ENCODE measurements around the gene SHB. TPM values are rescaled to one million over a fixed set of nuclear protein-coding genes. Genes with fewer than 3 reads are reported as not detected.
A peak's percentile ranks its signal among the peaks of the same experiment; 100 is the strongest.

SHB gene
- total and polyA plus RNA-seq, 2 experiments from 2014 or later, result 28.2 to 46.9 TPM

DNA sequence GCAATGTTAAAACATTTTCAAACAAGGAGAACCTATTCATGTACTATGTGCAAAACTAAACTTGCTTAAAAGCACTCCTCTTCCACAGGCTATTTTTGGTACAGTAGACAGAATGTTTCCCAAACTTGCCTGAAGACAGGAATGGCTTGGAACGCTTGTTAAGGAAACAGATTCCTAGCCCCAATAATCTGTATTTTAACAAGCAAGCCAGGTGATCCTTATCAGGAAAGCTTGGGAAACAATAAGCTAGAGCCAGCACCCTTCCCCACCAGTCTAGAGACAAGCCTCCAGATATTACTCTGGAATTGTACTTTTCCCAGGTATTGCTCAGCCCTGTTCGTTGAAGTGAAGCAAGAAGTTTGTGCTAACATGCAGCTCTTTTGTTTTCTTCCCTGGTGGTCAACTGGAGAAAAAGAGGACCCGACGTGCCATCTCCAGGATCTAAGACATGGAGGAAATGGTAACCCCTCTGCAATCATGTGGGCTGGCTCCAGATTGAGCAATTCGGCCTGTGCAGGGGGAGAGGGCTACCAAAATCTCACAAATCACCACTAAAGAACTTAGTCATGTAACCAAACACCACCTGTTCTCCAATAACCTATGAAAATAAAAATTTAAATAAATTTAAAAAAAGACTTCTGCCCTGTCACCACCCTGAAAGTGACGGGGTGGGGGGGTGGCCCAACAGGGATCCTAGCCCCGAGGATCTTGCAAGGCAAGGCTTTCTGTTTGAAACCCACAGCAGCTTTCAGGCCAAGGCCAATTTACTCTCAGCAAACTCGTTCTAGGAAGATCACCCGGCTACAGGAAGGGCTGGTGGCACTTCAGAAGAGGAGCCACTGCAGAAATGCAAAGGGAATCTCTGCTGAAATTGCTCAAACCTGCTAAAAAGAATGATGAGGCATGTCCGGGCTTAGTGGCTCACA lies 48.6 kb downstream of the SHB start:
- Histone ChIP-seq H3K27me3 (no peaks in the 10 kb centered on the region), H3K4me1 (ENCODE audit: low read depth) (peaks cover 71% of the 10 kb centered on the region), H3K9me3 (ENCODE audit: low read depth) (no peaks in the 10 kb centered on the region), H3K4me3 (no peak overlapping the region), H3K36me3 (no peaks in the 10 kb centered on the region), H3K27ac (peak overlapping the region; percentile 81)
- DNase-seq (ENCODE audit: low read depth in 1 of 2, low spot score in 1 of 2), result peak in 1 of 2 donors; percentile 38
- TF ChIP-seq, protein P1, sequence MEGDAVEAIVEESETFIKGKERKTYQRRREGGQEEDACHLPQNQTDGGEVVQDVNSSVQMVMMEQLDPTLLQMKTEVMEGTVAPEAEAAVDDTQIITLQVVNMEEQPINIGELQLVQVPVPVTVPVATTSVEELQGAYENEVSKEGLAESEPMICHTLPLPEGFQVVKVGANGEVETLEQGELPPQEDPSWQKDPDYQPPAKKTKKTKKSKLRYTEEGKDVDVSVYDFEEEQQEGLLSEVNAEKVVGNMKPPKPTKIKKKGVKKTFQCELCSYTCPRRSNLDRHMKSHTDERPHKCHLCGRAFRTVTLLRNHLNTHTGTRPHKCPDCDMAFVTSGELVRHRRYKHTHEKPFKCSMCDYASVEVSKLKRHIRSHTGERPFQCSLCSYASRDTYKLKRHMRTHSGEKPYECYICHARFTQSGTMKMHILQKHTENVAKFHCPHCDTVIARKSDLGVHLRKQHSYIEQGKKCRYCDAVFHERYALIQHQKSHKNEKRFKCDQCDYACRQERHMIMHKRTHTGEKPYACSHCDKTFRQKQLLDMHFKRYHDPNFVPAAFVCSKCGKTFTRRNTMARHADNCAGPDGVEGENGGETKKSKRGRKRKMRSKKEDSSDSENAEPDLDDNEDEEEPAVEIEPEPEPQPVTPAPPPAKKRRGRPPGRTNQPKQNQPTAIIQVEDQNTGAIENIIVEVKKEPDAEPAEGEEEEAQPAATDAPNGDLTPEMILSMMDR (IDR thresholded peaks at IDR 0.05; ENCODE audit: low read depth, low read length), result no peak

DNA sequence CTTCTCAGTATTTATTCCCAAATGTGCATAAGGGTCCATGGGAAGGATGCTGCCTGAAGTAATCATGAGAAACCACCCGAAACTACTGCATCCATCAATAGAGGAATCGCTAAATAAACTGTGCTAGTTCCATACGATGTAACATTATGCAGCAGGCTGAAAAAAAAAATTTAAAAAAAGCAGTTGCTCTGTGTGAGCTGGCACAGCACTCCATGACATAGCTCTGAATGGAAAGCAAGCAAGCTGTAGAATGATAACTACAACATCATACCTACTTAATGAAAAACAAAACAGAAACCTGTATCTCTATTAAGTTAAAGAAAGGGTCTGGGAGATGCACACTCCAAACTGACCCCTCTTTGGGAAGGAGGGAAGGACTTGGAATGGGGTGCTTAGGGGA lies 49.3 kb downstream of the SHB start:
- peak overlapping the region; percentile 81 for H3K27ac ChIP-seq
- peaks cover 68% of the 10 kb centered on the region for H3K4me1 ChIP-seq (ENCODE audit: low read depth)
- TF ChIP-seq, protein P1 (IDR thresholded peaks at IDR 0.05; ENCODE audit: low read depth, low read length), result no peak
- no peaks in the 10 kb centered on the region for H3K9me3 ChIP-seq (ENCODE audit: low read depth)
- no peaks in the 10 kb centered on the region for H3K36me3 ChIP-seq
- no peak overlapping the region for H3K4me3 ChIP-seq
- DNase-seq (ENCODE audit: low read depth in 1 of 2, low spot score in 1 of 2), result no peak
- no peaks in the 10 kb centered on the region for H3K27me3 ChIP-seq

DNA sequence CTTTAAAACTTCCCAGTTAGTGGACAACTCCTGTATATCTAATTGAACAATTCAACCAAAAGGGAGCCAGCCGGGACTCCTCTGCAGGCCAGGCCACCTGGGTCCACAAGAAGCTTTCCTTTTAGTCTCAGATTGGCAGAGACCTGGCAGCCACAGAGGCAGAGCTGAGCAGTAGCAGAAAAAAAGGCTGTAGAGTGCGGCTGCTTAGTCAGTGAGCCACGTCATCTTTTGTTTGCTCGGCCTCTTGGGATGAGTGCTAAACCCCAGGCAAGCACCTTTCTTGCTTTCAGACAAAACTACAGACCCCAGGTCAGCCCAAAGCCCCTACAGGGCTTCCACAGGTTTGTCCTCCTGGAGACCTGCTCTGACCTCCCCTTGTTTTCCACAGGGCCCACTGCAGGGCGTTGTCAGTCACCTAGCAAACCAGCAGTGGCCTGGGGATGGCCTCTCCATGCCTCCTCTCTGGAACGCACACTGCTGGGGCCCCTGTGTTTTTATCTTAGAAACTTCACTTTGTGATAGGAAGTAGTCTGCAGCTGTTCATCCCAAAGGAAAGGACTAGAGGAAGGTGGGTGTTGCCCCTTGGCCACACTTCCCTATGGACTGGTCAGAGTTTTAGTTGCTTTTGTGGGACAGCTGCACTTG lies 49.9 kb downstream of the SHB start:
- TF ChIP-seq, protein P1 (IDR thresholded peaks at IDR 0.05; ENCODE audit: low read depth, low read length), result no peak
- H3K27ac ChIP-seq, result peak overlapping the region; percentile 77
- H3K4me1 ChIP-seq (ENCODE audit: low read depth), result peaks cover 62% of the 10 kb centered on the region
- peak; percentile 46 to 79 for DNase-seq (ENCODE audit: low read depth in 1 of 2, low spot score in 1 of 2)
- no peaks in the 10 kb centered on the region for H3K9me3 ChIP-seq (ENCODE audit: low read depth)
- no peaks in the 10 kb centered on the region for H3K27me3 ChIP-seq
- no peak overlapping the region for H3K4me3 ChIP-seq
- H3K36me3 ChIP-seq, result no peaks in the 10 kb centered on the region

DNA sequence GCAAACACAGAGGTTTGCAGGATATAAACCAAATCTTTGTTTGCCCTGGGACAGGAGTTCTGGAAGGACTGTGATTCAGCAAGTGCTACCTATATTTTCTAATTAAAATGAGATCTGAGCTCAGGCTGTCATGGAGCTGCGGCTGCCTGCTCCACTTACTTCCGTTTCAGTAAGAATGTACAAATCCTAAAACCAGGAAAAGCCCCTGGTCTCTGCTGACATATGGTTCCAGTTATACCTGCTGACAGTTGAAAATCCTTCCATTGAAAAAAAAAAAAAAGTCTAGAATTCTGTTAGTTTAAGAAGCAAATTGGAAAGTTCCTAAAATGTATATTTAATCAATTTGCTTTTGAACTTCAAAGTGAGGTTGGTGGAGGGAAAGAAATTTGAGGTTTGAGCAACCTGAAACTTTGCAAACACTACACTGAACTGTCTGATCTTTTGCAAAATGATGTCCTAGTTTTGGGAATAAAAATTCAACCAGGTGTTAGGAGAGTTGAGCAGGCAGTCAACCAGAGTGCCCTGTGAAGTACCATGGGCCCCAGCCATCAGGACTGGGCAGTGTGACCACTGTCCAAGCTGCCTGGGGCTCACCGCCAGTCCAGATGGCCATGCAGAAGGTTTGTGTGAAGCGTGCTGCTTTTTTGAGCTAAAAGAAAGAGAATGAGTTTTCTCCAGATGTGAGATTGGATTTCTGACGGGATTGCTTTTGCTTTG lies 50.6 kb downstream of the SHB start:
- DNase-seq (ENCODE audit: low read depth in 1 of 2, low spot score in 1 of 2), result no peak
- H3K4me3 ChIP-seq, result no peak overlapping the region
- H3K4me1 ChIP-seq (ENCODE audit: low read depth), result peaks cover 55% of the 10 kb centered on the region
- H3K9me3 ChIP-seq (ENCODE audit: low read depth), result no peaks in the 10 kb centered on the region
- TF ChIP-seq, protein P1 (IDR thresholded peaks at IDR 0.05; ENCODE audit: low read depth, low read length), result no peak
- H3K27me3 ChIP-seq, result no peaks in the 10 kb centered on the region
- peak overlapping the region; percentile 77 for H3K27ac ChIP-seq
- no peaks in the 10 kb centered on the region for H3K36me3 ChIP-seq

DNA sequence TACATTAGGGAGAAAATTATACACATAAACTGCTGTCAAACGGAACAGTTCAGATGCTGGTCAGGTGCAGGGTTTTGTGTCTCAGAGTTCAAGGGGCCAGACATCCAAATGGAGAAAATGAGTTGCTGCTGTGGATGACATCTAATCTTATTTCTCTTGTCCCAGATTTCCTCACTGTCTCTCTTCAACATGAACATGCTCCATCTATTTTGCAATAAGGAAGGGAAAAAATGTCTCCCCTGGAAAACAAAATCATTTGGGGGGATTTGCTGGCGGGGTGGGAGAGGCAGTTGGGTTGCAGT lies 51.2 kb downstream of the SHB start:
- Histone ChIP-seq H3K4me3 (no peak overlapping the region), H3K27me3 (no peaks in the 10 kb centered on the region), H3K27ac (no peak overlapping the region), H3K4me1 (ENCODE audit: low read depth) (peaks cover 49% of the 10 kb centered on the region), H3K36me3 (no peaks in the 10 kb centered on the region), H3K9me3 (ENCODE audit: low read depth) (no peaks in the 10 kb centered on the region)
- DNase-seq (ENCODE audit: low read depth in 1 of 2, low spot score in 1 of 2), result no peak
- TF ChIP-seq, protein P1 (IDR thresholded peaks at IDR 0.05; ENCODE audit: low read depth, low read length), result no peak

Measured in cardiac muscle cell (in vitro differentiated cells and primary cell).